Upper lobe of left lung (tissue), 6 donors: ENCODE data around the gene CHCHD2. TPM values are rescaled to one million over a fixed set of nuclear protein-coding genes. Genes with fewer than 3 reads are reported as not detected.
A peak's percentile ranks its signal among the peaks of the same experiment; 100 is the strongest.
"Not testable (repeated sequence)": the region's sequence is repeated elsewhere in the genome, so short reads cannot be mapped to it uniquely, and the experiment has no call there.

Experiments used
- ATAC-seq, 2 donors: fragments of 200-7000 bp; cut with Tn5 transposase; one replicate each; pipeline ENCODE4 v1.9.1; 2022; ENCODE audit warnings: mild to moderate bottlenecking in 2 of 2, moderate library complexity in 2 of 2; ENCODE audit not compliant: low FRiP score in 2 of 2
- DNase-seq, 2 donors: peaks; one replicate each; pipeline ENCODE4 v3.0.0-alpha.2; 2019 to 2020
- H3K27ac ChIP-seq, 4 donors: fragments of 200-600 bp; sonication (generic); one replicate each; pipeline ENCODE4 v1.5.1; 2016 to 2019
- H3K27me3 ChIP-seq, 4 donors: fragments of 200-600 bp; sonication (generic); one replicate each; pipeline ENCODE4 v1.5.1; 2017 to 2019
- H3K36me3 ChIP-seq, 4 donors: fragments of 200-600 bp; sonication (generic); one replicate each; pipeline ENCODE4 v1.5.1; 2016 to 2019
- H3K4me1 ChIP-seq, 4 donors: fragments of 200-600 bp; sonication (generic); one replicate each; pipeline ENCODE4 v1.5.1; 2018 to 2019
- H3K4me3 ChIP-seq, 4 donors: fragments of 200-600 bp; sonication (generic); one replicate each; pipeline ENCODE4 v1.5.1; 2017 to 2019; ENCODE audit warnings: mild to moderate bottlenecking in 2 of 4, moderate library complexity in 1 of 4
- H3K9me3 ChIP-seq, 4 donors: fragments of 200-600 bp; sonication (generic); one replicate each; pipeline ENCODE4 v1.5.1; 2018 to 2019
- EP300 ChIP-seq, 4 donors: sonication (generic); formaldehyde crosslinking; IDR thresholded peaks; one replicate each; pipeline ENCODE4 v1.5.1; 2017; ENCODE audit warnings: antibody characterized with exemption in 4 of 4, control low read depth in 2 of 4
- POLR2A ChIP-seq, 4 donors: fragments of 450-650 bp; IDR thresholded peaks; one replicate each; pipeline ENCODE4 v1.5.1; 2016 to 2017; ENCODE audit warnings: antibody characterized with exemption in 4 of 4, mild to moderate bottlenecking in 2 of 4
- POLR2AphosphoS5 ChIP-seq, 2 donors: sonication (generic); formaldehyde crosslinking; IDR thresholded peaks; one replicate each; pipeline ENCODE4 v1.5.1; 2017; ENCODE audit warnings: antibody characterized with exemption in 2 of 2
- WGBS, 2 donors: methylation state at CpG; one replicate each; pipeline ENCODE4 v1.1.5; 2017 to 2018; 5-methylcytosine and 5-hydroxymethylcytosine counted together
- total RNA-seq, 6 donors: library from RNA; depleted of rRNA in 4 of 6; stranded (reverse); fragments of >200 nt in 4 of 6; gene quantifications; one replicate each; pipeline versions ENCODE4 v1.1.0 to v1.2.1, GENCODE V29; 2016 to 2021
- TF ChIP-seq, protein P1 (sequence below), 6 experiments: fragments of 450-650 bp in 4 of 6; fragments of 200-600 bp in 2 of 6; sonication (generic) in 2 of 6; IDR thresholded peaks; one replicate each; pipeline ENCODE4 v1.5.1; 2016 to 2019; ENCODE audit warnings: antibody characterized with exemption in 6 of 6
- donor health status: DM: no; HTN: no; CAD: no; lungs with moderate emphysema.
- donor health status: DM: no; HTN: yes; CAD: no; lungs with severe emphysema.

The CHCHD2 gene
- total RNA-seq, 6 donors from 2014 or later, result 61.8 to 307 (median 203) TPM

GRCh38 chr7:56092789-56093531 is 13.3 kb downstream of the CHCHD2 start, which contains the start of gene PHKG1:
TSS of gene PHKG1 (minus strand) at chr7:56092952. CDS start at chr7:56088941, 4,011 bp downstream.
- WGBS, 2 donors, result 46 to 56% methylated on average over 9 to 19 of the region's 19 CpGs
- TF ChIP-seq, protein P1, sequence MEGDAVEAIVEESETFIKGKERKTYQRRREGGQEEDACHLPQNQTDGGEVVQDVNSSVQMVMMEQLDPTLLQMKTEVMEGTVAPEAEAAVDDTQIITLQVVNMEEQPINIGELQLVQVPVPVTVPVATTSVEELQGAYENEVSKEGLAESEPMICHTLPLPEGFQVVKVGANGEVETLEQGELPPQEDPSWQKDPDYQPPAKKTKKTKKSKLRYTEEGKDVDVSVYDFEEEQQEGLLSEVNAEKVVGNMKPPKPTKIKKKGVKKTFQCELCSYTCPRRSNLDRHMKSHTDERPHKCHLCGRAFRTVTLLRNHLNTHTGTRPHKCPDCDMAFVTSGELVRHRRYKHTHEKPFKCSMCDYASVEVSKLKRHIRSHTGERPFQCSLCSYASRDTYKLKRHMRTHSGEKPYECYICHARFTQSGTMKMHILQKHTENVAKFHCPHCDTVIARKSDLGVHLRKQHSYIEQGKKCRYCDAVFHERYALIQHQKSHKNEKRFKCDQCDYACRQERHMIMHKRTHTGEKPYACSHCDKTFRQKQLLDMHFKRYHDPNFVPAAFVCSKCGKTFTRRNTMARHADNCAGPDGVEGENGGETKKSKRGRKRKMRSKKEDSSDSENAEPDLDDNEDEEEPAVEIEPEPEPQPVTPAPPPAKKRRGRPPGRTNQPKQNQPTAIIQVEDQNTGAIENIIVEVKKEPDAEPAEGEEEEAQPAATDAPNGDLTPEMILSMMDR (IDR thresholded peaks at IDR 0.05), result peak in 4 of 6 experiments; percentile 28 to 39 (median 34)
- TF ChIP-seq EP300 (IDR thresholded peaks at IDR 0.05), result no peak
- Histone ChIP-seq H3K4me1 (peaks cover 9 to 12% (median 10%) of the 10 kb centered on the region in 4 donors), H3K9me3 (no peaks in the 10 kb centered on the region), H3K27ac (peak within 1 kb of the TSS in 2 of 4 donors; percentile 9 to 17), H3K36me3 (peaks cover 0 to 3% (median 0%) of the 10 kb centered on the region in 4 donors), H3K27me3 (no peaks in the 10 kb centered on the region), H3K4me3 (no peak within 1 kb of the TSS)
- DNase-seq (peak; percentile 60 to 88), ATAC-seq (peak; percentile 85 to 86)

DNA sequence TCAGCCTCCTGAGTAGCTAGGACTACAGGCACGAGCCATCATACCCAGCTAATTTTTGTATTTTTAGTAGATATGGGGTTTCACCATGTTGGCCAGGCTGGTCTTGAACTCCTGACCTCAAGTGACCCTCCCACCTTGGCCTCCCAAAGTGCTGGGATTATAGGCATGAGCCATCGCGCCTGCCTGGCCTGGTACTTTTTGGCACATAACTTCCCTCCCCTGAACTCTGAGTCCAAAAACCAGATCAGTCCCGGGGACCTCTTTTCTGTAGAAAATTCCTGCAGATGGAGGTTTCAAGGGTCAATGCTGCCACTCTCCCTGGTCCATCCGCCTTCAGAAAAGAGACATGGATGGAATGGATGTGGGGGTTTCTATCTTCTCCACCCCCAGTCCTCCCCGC is 13.9 kb downstream of the CHCHD2 start:
- H3K36me3 ChIP-seq, DNase-seq, H3K9me3 ChIP-seq, ATAC-seq, H3K4me3 ChIP-seq, H3K27me3 ChIP-seq: not testable (repeated sequence)
- H3K27ac ChIP-seq, result peak overlapping the region in 2 of 4 donors; percentile 9 to 17
- H3K4me1 ChIP-seq, result peaks cover 9 to 12% (median 10%) of the 10 kb centered on the region in 4 donors
- 48 to 63% methylated on average over 5 to 6 of the region's 6 CpGs for WGBS, 2 donors

GRCh38 chr7:56091591-56091990 is 14.7 kb downstream of the CHCHD2 start:
- H3K9me3 ChIP-seq, result no peaks in the 10 kb centered on the region
- no peak for TF ChIP-seq POLR2A (IDR thresholded peaks at IDR 0.05)
- TF ChIP-seq EP300 (IDR thresholded peaks at IDR 0.05), result no peak
- TF ChIP-seq POLR2AphosphoS5 (IDR thresholded peaks at IDR 0.05), result no peak
- TF ChIP-seq, protein P1 (IDR thresholded peaks at IDR 0.05), result no peak
- DNase-seq, result no peak
- no peaks in the 10 kb centered on the region for H3K27me3 ChIP-seq
- no peak overlapping the region for H3K4me3 ChIP-seq
- peak overlapping the region in 1 of 4 donors; percentile 17 for H3K27ac ChIP-seq
- H3K36me3 ChIP-seq, result peaks cover 0 to 6% (median 2%) of the 10 kb centered on the region in 4 donors
- ATAC-seq, result peak in 1 of 2 donors; percentile 4
- 61% methylated on average over 3 of the region's 3 CpGs; no CpG with 5 or more reads in 1 of the 2 donors for WGBS, 2 donors
- peaks cover 9 to 12% (median 10%) of the 10 kb centered on the region in 4 donors for H3K4me1 ChIP-seq

DNA sequence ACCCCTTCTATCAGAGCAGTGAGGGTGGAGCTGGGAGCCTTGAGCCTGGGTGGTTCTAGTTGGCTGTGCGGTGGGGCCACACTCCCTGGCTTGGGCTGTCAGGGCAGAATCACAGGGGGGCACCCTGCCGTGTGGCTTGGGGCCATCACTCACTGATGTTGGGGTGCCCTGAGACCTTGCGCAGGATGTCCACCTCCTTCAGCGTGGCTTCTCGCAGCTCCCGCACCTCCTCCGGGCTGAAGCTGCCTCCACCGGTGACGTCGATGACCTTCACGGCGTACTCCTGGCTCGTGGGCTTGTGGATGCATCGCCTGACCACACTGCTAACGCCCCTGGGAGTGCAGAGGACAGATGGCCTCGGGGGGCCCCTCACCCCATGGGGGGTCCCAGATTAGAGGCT is 18.8 kb downstream of the CHCHD2 start:
- peaks cover 0 to 8% (median 2%) of the 10 kb centered on the region in 4 donors for H3K36me3 ChIP-seq
- no peak overlapping the region for H3K27ac ChIP-seq
- WGBS, 2 donors, result 90 to 97% methylated on average over 5 to 16 of the region's 16 CpGs
- DNase-seq, result peak in 1 of 2 donors; percentile 67
- H3K4me3 ChIP-seq, result no peak overlapping the region
- TF ChIP-seq, protein P1 (IDR thresholded peaks at IDR 0.05), result no peak
- TF ChIP-seq POLR2AphosphoS5 (IDR thresholded peaks at IDR 0.05) (no peak), EP300 (IDR thresholded peaks at IDR 0.05) (no peak), POLR2A (IDR thresholded peaks at IDR 0.05) (no peak)
- peaks cover under 1 to 4% (median 2%) of the 10 kb centered on the region in 4 donors for H3K4me1 ChIP-seq
- no peaks in the 10 kb centered on the region for H3K27me3 ChIP-seq
- no peak for ATAC-seq
- no peaks in the 10 kb centered on the region for H3K9me3 ChIP-seq

DNA sequence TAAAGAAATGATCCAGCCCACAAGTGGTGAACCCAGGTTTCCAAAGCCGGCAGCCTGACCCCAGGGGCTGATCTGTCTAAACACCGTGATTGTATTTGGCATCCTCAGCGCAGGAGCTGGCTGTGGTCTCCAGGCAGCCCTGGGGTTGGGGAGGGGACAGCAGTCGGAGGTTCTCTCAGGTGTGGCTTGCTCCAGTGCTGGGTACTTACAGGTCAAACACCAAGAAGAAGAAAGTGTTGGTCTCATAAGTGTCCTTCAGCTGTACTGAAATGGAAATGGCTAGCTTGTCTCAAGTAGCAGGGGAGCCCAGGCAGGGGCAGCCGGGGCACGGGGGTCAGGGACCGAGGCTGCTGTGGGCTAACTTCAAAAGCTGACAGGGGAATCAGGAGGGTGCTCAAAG is 19.5 kb downstream of the CHCHD2 start:
- H3K4me1 ChIP-seq, result peaks cover 0 to 3% (median 0%) of the 10 kb centered on the region in 4 donors
- DNase-seq (no peak), ATAC-seq (no peak)
- no peaks in the 10 kb centered on the region for H3K27me3 ChIP-seq
- TF ChIP-seq, protein P1 (IDR thresholded peaks at IDR 0.05), result no peak
- TF ChIP-seq POLR2A (IDR thresholded peaks at IDR 0.05) (no peak), EP300 (IDR thresholded peaks at IDR 0.05) (no peak), POLR2AphosphoS5 (IDR thresholded peaks at IDR 0.05) (no peak)
- H3K36me3 ChIP-seq, result peaks cover 0 to 13% (median 3%) of the 10 kb centered on the region in 4 donors
- H3K9me3 ChIP-seq, result no peaks in the 10 kb centered on the region
- H3K27ac ChIP-seq, result no peak overlapping the region
- WGBS, 2 donors, result 92 to 94% methylated on average over 7 of the region's 7 CpGs
- H3K4me3 ChIP-seq, result no peak overlapping the region
